ENCODE results near the gene MBD6.

The MBD6 gene

DNA sequence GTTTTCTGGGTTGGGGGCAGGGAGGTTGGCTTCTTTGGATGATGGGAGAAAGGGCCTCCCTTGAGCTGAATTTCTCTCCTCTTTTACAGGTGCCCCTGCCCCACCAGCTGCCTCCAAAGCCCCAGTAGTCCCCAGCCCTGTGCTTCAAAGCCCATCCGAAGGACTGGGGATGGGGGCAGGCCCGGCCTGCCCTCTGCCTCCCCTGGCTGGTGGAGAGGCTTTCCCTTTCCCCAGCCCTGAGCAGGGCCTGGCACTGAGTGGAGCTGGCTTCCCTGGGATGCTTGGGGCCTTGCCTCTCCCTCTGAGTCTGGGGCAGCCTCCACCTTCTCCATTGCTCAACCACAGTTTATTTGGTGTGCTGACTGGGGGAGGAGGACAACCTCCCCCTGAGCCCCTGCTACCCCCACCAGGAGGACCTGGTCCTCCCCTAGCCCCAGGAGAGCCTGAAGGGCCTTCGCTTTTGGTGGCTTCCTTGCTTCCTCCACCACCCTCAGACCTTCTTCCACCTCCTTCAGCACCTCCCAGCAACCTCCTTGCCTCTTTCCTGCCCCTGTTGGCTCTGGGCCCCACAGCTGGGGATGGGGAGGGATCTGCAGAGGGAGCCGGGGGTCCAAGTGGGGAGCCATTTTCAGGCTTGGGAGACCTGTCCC is 4.0 kb downstream of the MBD6 start:
- DNase-seq = no peak

DNA sequence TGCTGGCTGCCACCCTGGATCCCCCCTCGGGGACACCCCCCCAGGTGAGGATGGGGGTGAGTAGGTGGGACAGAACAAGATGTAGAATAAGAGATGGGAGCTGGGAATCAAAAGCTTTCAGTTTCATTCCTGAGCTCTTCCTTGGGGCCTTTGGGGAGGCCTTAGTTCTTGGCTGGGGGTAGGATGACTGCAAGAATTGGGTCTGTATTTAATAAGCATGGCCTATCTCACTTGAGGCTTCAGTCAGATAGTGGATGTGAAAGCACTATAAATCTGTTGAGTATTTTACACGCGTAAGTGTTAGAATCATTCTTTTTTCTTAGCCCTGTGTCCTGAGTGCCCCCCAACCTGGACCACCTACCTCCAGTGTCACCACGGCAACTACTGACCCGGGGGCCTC is 4.6 kb downstream of the MBD6 start:
- DNase-seq = no peak

DNA sequence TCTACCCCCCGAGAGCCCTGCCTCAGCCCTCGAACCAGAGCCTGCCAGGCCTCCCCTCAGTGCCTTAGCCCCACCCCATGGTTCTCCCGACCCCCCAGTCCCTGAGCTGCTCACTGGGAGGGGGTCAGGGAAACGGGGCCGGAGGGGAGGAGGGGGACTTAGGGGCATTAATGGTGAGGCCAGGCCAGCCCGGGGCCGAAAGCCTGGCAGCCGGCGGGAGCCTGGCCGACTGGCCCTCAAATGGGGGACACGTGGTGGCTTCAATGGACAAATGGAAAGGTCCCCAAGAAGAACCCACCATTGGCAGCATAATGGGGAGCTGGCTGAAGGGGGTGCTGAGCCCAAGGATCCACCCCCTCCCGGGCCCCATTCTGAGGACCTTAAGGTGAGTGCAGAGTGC is 5.6 kb downstream of the MBD6 start:
- no peak for DNase-seq

DNA sequence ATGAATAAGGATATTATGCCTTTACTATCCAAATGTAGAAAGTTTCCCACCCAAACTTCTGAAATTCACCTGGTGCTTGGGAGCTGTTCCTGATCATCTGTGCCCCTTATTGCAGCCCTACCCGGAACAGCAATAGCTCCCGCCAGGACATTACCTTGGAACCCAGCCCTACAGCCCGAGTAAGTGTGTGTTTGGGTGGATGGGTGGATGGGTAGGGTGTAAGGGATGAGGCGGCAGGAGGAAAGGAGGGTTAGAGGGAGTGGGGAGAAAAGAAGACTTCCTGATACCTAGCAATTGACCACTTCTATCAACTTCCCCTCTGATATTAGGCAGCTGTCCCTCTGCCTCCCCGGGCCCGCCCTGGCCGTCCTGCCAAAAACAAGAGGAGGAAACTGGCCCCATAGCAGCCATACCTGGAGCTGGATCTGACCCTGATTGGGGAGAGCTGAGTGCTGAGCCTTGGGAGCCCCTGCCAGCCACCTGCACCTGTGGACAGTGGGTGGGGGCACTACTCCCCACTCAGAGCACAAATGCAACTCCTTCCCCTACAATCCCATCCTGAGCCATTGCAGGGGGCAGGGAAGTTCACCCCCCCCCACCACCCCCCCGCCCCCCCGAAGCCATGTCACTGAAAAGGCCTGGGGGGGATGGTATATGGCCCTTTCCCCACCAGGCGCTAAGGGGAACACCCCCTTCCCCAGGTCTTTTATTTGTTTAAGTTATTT is 6.4 kb downstream of the MBD6 start:
- no peak for DNase-seq

DNA sequence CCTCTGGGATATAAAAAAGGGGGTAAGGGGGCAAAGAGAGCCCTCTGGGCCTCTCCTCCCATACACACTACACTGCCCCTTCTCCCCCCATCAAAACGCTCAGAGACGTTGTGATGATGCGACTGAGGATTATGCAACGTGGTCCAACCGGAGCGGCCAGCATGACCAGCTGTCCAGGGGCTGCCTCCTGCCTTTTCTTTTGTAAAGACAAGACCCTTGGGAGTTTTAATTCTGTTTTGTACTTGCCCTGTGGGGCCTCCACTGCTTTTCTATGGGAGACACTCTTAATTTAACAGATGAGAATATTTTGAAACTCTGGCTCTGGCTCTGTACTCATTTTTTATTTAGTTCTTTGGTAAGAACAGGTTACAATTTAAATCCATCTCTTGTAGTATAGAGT is 7.2 kb downstream of the MBD6 start:
- DNase-seq = no peak

DNA sequence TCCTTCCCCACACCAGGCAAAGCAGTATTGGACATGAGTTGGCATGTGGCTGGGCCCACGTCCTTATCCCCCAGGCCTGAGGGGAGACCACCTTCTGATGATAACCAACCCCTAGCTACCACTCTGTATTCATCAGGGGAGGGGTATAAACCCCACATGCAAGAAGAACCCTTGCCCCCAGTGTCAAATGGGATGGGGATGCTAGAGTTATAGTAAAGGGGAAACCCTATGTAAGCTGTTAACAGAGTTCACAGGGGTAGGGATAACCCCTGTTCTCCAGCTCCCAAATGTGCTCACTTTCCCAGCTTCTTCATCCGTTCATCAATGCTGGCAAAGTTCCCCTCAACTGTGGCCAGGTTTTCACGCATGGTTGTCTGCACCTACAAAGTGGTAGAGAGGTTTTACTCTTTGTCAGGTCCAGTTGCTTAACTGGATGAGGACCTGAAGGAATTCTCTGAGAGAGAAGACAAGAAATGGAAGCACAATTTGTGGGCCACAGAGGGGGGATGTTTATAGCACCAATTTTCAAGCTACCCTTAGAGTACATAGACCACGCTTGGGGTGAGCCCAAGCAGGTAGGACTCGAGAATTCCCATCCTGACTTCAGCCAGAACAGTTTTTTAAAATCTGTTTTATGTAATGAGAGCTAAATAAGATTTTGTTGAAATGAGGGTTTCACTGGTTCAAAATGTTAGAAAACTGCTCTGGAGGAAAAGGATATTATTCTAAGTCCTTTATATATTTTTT is 7.9 kb downstream of the MBD6 start:
- no peak for DNase-seq

DNA sequence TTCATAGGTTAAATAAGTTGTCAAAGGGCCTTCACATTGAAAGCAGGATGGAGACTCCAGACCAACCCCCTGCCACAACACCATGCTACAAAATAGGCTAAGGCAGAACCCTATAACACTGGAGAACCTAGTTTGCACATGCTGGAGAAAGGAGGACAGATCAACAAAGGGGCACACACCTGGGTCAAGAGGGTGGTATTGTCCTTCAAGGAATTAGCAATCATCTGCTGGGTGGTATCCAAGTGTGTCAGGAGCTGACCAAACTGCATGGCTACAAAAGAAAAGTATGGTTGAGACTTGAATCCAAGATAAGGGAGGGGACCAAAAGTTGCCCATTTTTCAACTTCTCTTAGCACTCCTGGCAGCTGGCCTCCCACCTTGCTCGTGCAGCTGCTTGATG is 9.2 kb downstream of the MBD6 start:
- no peak for DNase-seq

DNA sequence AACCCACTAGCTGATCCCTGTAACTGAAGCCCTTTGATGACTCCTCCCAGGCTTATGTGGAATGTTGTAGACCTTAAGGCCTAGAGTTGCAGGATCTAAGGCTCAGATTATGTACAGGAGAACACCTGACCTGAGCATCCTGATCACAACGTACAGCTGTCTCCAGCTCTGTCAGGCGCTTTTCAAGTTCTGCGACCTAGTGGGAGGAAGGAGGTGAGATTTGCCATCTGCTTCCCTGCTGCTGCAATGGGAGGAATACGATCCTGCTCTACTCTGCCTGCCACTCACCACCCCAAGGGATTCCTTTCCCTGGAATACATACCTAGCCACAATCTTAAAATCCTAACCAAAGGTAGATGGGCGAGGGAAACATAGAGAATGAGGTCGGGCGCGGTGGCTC is 10.5 kb downstream of the MBD6 start:
- DNase-seq = no peak

DNA sequence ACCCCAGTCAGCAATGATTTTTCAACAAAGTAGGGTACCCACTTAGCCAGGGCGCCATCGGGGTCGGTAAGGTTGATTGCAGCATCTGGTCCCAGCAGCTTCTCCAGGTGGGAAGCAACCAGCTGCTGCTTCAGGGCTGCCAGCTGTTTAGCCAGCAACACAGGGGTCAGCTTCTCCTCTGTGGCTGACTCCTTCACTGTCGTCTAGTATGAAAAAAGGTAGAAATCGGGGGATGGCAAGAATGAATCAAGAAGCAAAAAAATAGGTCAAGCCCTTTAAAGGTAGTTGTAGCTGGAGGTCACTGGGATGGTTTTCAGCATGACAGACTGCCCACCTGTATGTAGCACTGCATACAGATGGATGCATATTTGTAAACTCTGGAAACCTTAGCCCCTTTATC is 11.6 kb downstream of the MBD6 start:
- DNase-seq = no peak

DNA sequence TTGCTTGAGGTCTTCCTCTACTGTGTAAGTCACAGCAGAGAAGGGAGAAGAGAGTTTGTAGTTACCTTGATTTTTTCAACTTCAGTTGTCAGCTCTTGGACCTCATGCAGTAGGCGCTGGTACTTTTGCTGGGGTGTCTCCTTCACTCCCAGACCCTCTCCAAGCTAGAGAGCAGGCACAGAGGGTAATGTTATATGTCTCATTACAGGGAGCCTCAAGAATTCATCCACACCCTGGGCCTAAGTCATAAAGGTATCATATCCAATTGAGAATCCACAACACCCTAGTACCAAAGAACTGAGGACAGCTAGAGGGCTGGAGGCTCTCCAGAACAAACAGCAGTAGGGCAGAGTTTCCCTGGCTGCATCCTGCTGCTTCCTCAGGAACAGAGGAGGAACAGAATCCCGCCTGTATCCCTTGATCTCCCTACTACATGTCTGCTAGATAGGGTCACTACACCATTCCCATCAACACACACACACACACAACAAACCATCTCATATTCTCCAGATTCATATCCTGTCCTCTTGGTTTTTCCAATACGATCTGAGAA is 12.4 kb downstream of the MBD6 start:
- no peak for DNase-seq

DNA sequence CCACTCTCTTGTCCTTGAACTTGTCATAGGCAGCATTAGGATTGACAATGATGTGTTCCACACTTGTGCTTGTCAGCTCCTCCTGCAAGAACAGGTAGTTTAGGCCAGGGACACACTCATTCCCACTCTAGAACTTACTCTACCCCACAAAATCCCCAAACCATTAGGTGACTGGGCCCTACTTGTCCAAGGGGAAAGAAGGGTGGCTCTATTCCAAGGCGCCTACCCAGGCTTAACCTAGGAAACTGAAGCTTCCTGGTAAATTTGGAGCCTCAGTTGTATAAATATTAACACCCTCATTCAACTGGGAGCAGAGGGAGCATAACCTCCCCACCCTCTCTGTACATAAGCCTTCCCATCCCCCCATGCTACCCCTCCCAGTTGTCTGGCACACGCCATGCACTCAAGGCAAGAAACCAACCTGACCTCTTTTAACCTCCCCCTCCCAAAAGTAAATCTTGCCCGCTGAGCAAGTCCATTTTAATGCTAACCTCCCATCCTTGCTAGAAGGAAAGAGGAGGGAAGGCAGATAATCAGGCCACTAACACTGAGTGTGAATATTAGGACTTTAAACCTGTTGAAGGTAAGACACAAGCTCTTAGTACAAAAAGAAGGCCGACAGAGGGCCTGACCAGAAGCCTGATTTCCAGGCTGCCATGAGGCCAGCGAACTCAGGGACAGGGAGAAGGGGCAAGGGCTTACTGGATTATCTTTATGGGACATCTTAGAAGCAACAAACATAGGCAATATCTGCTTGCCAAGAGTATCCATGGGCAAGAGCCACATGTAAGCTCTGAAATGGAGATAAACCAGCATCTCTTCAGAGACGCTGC is 13.4 kb downstream of the MBD6 start:
- DNase-seq = no peak

DNA sequence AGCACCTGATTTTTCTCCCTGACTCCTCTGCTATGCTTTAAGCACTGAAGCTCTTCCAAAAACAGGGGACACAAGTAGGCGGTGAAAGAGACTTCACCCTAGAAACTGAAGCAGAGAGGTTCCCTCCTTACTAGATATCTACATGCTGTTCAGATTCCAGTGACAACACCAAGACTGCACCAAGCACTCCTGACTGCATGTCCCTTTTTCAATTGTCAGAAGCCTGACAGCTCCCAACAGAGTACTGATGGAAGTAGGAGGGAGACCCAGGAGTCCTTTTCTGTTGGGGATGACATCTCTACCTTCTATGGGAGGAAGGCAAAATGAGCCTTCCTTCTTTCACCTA is 13.9 kb downstream of the MBD6 start:
- DNase-seq = no peak

DNA sequence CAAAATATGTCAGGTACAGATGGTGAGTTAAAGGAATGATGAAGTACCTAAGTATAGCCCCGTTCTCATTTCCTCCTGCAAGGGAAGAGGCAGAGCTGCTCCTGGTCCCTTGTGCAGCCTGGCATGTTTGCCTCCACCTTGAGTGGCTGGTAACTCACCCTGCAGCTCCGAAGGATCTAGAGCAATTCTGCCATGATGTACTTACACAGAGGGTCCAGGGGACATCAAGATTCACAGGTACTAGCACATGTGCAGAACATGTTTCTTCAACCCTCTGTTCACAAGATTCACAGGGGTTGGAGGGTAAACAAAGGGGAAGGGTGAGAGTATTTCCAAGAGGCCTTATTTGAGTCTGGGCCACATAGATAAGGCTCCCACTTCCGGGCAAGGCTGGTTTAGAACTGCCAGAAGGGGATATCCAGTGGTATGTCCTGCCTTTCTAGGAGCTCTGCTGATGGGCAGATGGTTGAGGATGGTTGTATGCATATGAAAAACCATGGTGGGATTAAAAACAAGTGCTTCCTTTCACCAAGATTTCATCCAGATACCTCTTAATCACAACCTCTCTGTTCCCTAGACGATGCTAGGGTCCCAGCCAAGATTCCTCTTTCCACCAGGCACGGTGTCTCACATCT is 16.6 kb downstream of the MBD6 start:
- DNase-seq = no peak

DNA sequence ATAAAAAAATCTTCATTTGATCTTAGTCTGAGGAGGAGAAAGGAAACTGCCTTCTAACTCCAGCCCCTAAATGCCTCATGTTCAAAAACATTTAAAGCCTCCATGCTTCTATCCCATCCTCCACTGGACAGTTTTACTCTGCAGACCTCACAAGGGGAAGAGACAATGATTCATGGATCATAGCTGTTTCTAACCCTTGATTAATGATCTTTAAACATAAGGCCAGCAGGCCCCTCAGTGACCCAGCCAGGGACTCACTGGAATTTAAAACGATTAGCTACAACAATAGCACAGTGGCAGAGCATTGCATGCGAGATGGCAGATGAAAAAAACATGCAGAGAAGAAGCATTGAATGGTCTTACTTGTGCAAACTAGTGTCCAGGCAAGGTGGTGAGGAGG is 18.4 kb downstream of the MBD6 start:
- DNase-seq = no peak

DNA sequence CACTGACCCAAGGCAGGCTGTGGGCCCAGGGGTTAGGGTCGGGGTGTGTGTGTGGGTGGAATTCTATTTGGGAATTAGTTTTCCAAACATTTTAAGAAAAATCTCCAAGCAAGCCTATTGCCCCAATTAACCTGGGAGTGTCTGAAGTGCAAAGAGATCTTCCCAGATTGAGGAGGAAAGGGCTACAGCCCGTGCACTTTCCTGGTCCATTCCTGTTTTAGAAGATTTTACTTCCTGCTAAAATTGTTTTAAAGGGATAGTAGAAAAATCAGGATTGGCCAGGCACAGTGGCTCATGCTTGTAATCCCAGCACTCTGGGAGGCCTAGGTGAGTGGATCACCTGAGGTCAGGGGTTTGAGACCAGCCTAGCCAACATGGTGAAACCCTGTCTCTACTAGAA is 19.1 kb downstream of the MBD6 start:
- no peak for DNase-seq

DNA sequence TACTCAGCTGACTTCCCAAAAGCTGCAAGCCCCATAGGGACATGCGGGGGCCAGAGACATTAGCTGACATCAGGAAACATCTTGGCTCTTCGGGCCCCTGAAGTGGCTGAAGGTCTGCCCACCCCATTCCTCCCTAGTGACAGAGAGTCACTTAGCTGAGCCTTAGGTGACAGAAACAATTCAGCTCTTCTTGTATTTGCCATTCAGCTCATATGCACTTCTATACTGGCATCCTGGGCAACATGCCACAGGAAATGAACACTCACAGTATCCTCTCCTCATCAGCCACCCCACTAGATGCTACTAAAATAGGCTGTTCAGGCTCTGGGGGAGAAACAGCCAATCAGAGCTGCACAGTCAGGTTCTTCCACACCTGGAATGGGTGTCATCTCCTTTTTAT is 21.0 kb downstream of the MBD6 start:
- DNase-seq = peak in 1 of 51 donors; percentile 56

DNA sequence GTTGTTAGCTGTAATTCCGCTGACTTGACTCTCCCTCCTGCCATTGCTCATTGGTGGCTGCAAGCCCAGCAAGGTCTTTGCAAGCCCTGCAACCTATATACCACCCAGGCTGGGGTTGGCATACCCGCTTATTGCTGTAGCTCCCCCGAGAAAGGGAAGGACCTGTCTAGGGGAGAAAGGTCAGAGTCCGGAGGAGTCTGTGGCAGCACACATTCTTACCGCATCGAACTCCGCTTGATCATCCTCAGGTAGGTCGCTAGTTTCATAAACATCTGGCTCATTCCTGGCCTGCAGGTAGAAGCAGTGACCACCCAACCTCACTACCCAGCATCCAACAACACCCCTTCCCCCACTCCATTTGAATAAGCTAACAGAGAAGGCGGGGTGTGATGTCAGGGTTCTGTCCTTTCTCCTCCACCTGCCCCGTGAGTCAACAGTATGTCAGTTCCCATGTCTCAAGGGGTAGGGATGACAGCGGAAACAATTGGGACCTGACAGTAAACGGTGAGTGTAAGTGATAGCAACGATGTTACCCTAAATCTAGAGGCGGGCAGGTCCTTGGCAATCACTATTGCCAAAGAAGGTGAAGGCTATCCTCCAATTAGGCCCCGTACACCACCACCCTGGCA is 23.3 kb downstream of the MBD6 start:
- no peak for DNase-seq

DNA sequence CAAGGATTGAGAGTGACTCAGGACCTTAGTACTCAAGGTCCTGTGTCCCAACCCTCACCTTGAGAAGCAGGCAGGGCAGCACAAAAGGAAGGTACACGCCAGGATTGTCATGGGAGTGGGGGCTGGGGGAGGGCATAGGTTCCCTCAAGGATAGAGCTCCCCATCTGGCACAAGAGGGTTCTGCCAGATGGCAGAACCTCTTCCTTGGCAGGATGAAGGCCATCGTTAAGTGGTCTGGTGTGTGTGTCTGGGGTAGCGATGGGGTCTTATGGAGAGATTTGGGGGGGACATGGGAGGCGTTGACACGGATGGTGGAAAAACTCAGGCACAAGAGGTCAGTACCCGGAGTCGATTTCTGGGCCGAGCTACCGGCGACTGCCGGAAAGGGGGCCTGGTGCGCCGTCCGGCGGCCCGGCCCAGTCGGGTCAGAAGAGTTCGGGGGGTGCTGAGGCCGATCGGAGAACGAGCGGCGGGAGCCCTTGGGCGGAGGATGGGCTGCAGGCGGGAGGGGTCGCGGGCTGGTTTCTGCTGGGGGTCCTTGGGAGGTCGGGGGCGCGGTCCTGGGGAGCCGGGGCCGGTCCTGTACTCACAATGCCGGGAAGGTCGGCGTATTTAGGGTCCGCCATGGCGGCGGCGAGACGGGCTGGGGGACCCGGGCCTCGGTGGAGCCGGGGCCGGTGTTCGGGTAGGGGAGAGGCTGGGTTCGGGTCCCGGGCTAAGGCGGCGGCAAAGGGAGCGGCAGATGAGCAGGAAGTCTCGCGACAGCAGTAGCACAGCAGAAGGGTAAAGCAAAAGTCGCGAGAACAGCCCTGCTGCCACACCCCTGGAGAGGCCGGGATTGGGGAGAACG is 24.0 kb downstream of the MBD6 start, which contains the start of gene DCTN2:
Gene DCTN2, minus strand, starts transcription at position 755 of the 850 bp plus-strand sequence. Its CDS starts 129 bp downstream, at position 626.
- DNase-seq = peak; percentile 34 to 97 (median 90)

DNA sequence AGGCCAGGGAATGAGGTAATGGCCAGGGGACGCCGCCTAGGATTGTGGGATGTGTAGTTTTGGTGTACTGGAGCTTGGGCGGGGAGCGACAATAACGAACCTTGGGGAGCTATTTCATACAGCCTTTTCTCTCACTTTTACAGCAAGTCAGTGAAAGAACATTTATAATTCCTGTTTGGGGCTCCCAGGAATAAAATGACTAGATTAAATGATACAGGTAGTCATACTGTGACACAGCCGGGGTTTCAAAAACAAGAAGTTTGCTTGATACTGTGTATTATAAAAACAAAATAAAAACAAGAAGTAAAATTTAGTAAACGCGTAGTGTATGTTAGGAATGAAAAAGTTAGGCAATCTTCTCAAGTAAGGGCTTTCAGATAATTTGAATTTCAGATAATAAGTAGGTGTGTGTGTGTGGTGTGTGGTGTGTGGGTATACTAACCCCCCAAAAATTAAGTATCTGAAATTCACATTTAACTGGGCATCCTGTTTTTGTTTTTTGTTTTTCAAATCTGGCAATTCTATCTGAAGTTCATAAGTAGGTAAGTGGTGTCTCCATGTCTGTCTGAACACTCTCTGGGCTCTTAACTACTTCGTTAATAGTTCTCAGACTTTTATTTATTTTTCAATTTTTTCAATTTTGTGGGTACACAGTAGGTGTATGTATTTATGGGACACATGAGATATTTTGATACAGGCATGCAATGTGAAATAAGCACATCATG is 24.8 kb downstream of the MBD6 start:
- DNase-seq = no peak
